Thoracic aorta (tissue), 2 donors: Measurements from ENCODE around the gene RHOJ. TPM values are rescaled to one million over a fixed set of nuclear protein-coding genes. Genes with fewer than 3 reads are reported as not detected.

Experiments
- ATAC-seq: fragments of 150-250 bp; one replicate; pipeline ENCODE4 v1.8.0; 2017; ENCODE audit warnings: low read depth; ENCODE audit not compliant: insufficient number of reproducible peaks, low FRiP score
- DNase-seq: peaks from one replicate; pipeline ENCODE4 v3.0.0-alpha.2; 2020; ENCODE audit warnings: low spot score
- H3K27ac ChIP-seq, 2 donors: fragments of 200-600 bp; sonication (generic); 1 replicate in 1 of 2; 2 replicates in 1 of 2; pipeline ENCODE4 v1.5.1; 2016; ENCODE audit warnings: mild to moderate bottlenecking in 2 of 2, moderate library complexity in 2 of 2
- H3K27me3 ChIP-seq: fragments of 200-600 bp; sonication (generic); replicated peaks from 2 replicates; pipeline ENCODE4 v1.6.0; 2016; ENCODE audit warnings: mild to moderate bottlenecking; ENCODE audit not compliant: insufficient read depth
- H3K36me3 ChIP-seq: fragments of 200-600 bp; sonication (generic); one replicate; pipeline ENCODE4 v1.5.1; 2016
- H3K4me1 ChIP-seq, 2 donors: fragments of 200-600 bp; sonication (generic); 1 replicate in 1 of 2; 2 replicates in 1 of 2; pipeline versions ENCODE4 v1.5.1 to v1.6.0; 2016; ENCODE audit warnings: low read depth in 2 of 2, mild to moderate bottlenecking in 1 of 2; ENCODE audit not compliant: control insufficient read depth in 1 of 2
- H3K4me3 ChIP-seq: fragments of 200-600 bp; sonication (generic); 2 replicates; pipeline ENCODE4 v1.5.1; 2016; ENCODE audit warnings: mild to moderate bottlenecking
- H3K9me3 ChIP-seq: fragments of 200-600 bp; sonication (generic); 2 replicates; pipeline ENCODE4 v1.5.1; 2016
- total RNA-seq, 2 donors: library from RNA; depleted of rRNA; stranded (reverse); fragments of >200 nt; gene quantifications; one replicate each; pipeline versions ENCODE4 v1.1.0 to v1.2.3, GENCODE V29; 2016
- TF ChIP-seq, protein P1 (sequence below): fragments of 200-600 bp; sonication (generic); IDR thresholded peaks from one replicate; pipeline ENCODE4 v1.5.1; 2019; ENCODE audit warnings: antibody characterized with exemption

Gene RHOJ
- total RNA-seq, 2 donors from 2014 or later = 7.6 to 23.4 TPM

DNA sequence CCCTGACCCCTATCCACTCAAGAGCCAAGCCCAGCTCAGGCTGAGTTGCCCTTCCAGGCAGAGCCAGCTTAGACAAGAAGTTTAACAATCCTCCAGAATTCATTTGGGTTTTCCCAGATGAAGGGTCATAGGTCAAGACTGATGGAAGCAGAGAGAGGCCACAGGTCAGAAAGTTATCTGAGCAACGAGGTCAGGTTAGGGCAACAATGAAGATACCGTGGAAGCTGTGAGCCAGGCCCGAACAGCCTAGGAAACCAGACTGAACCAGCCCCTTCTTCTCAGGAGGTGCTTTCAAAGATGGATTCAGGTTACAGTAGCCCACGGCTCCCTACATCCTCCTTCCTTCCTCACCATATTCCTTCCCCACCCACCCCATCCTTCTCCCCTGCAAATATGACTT is 53.1 kb downstream of the RHOJ start:
- no peaks in the 10 kb centered on the region for H3K36me3 ChIP-seq
- no peaks in the 10 kb centered on the region for H3K4me1 ChIP-seq
- DNase-seq = no peak
- H3K4me3 ChIP-seq = no peak overlapping the region
- TF ChIP-seq, protein P1, sequence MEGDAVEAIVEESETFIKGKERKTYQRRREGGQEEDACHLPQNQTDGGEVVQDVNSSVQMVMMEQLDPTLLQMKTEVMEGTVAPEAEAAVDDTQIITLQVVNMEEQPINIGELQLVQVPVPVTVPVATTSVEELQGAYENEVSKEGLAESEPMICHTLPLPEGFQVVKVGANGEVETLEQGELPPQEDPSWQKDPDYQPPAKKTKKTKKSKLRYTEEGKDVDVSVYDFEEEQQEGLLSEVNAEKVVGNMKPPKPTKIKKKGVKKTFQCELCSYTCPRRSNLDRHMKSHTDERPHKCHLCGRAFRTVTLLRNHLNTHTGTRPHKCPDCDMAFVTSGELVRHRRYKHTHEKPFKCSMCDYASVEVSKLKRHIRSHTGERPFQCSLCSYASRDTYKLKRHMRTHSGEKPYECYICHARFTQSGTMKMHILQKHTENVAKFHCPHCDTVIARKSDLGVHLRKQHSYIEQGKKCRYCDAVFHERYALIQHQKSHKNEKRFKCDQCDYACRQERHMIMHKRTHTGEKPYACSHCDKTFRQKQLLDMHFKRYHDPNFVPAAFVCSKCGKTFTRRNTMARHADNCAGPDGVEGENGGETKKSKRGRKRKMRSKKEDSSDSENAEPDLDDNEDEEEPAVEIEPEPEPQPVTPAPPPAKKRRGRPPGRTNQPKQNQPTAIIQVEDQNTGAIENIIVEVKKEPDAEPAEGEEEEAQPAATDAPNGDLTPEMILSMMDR = no peak
- no peak overlapping the region for H3K27ac ChIP-seq
- H3K9me3 ChIP-seq = no peaks in the 10 kb centered on the region
- H3K27me3 ChIP-seq = no peaks in the 10 kb centered on the region
- no peak for ATAC-seq

DNA sequence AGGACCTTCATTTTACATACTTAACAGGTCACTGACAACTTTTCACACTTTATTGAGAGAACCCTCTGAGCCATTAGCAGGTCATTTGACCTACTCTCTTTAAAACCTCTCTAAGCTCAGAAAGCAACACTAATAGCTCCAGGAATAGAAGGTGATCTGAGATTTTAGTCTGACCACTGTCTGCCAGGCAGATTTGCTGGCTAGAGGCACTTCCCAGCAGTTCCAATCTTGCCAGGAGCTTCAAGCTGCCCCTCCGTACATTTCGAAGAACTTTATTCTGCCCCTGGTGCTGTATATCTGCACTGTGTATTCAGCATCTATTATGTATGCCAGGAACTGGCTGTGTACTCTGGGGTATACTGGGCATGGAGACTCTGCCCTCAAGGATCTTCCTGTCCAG is 58.2 kb downstream of the RHOJ start:
- DNase-seq = no peak
- H3K4me1 ChIP-seq = no peaks in the 10 kb centered on the region
- H3K4me3 ChIP-seq = no peak overlapping the region
- no peak overlapping the region for H3K27ac ChIP-seq
- TF ChIP-seq, protein P1 = no peak
- ATAC-seq = no peak
- no peaks in the 10 kb centered on the region for H3K36me3 ChIP-seq
- no peaks in the 10 kb centered on the region for H3K27me3 ChIP-seq
- no peaks in the 10 kb centered on the region for H3K9me3 ChIP-seq

DNA sequence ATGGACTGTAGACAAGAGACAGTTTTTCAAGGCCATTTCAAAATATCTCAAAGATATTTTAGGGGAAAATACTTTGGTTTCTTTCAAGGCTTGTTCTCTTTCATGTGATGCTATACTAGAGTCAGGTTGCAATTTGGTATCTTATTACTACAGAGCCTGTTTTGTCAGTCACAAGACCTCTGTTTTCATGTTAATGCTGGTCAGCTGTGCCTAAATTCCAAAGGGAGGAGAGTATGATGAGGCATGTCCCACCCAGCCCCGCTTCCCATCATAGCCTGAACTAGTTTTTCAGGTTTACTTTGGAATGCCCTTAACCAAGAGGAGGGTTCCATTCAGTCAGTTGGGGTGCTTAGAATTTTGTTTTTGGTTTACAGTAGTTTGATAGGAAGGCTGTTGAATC is 61.9 kb downstream of the RHOJ start:
- Histone ChIP-seq H3K36me3 (no peaks in the 10 kb centered on the region), H3K4me1 (no peaks in the 10 kb centered on the region), H3K9me3 (no peaks in the 10 kb centered on the region), H3K27ac (no peak overlapping the region), H3K27me3 (no peaks in the 10 kb centered on the region), H3K4me3 (no peak overlapping the region)
- ATAC-seq (no peak), DNase-seq (no peak)
- TF ChIP-seq, protein P1 = no peak

DNA sequence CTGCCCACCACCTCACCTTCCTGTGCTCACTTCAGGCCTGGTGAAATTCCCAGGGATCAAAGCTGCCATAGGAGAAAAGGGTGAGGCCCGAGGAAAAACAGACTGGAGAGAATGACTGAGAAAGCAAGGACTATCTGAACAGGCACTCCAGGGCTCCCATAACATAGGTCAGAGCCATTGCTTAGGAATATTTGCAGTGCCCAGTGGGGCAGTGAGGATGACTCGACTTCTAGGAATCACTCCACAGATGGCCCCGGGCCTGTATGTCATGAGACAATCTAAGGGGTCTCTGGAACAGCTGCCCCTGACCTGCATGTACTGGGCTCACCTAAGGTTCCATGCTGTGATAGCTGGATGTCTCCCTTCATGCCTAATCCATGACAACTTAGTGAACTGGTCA is 62.9 kb downstream of the RHOJ start:
- no peaks in the 10 kb centered on the region for H3K4me1 ChIP-seq
- H3K4me3 ChIP-seq = no peak overlapping the region
- DNase-seq = no peak
- no peak overlapping the region for H3K27ac ChIP-seq
- H3K36me3 ChIP-seq = no peaks in the 10 kb centered on the region
- no peaks in the 10 kb centered on the region for H3K9me3 ChIP-seq
- TF ChIP-seq, protein P1 = no peak
- ATAC-seq = no peak
- H3K27me3 ChIP-seq = no peaks in the 10 kb centered on the region

DNA sequence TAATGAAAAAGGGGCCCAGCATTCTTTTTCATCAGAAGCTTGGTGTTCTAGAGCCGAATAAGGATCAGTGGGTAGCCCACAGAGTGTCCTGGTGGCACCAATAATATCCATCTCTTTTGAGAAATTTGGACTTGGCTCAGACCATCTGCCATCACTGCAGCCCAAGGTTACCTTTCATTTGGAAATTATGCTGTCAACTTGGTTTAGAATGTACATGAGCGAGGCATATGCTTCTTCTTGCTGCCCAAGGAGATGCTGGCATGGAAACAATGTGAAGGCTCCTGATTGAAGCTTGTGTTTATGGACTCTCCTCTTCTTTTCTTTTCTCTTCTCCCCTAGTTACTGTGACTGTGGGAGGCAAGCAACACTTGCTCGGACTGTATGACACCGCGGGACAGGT is 64.5 kb downstream of the RHOJ start:
- ATAC-seq = no peak
- DNase-seq = no peak
- no peaks in the 10 kb centered on the region for H3K27me3 ChIP-seq
- H3K9me3 ChIP-seq = no peaks in the 10 kb centered on the region
- H3K27ac ChIP-seq = no peak overlapping the region
- H3K4me3 ChIP-seq = no peak overlapping the region
- TF ChIP-seq, protein P1 = no peak
- H3K4me1 ChIP-seq = peaks cover 0 to 8% of the 10 kb centered on the region in 2 donors
- H3K36me3 ChIP-seq = no peaks in the 10 kb centered on the region
